Mesenchymal stem cell (in vitro differentiated cells and primary cell): ENCODE measurements around the gene ZBTB37. TPM values are rescaled to one million over a fixed set of nuclear protein-coding genes. Genes with fewer than 3 reads are reported as not detected.

ENCODE experiments used
- DNase-seq: peaks from one replicate; pipeline ENCODE4 v3.0.0-alpha.2; 2013
- H2AFZ ChIP-seq: one replicate; pipeline ENCODE4 v1.6.1; 2013; ENCODE audit warnings: low read depth, mild to moderate bottlenecking, control low read depth, inconsistent platforms, low read length, moderate library complexity
- H2AK5ac ChIP-seq: 2 replicates; pipeline ENCODE4 v1.6.1; 2013; ENCODE audit warnings: low read length, moderate library complexity, mild to moderate bottlenecking, inconsistent platforms; ENCODE audit not compliant: severe bottlenecking
- H2BK120ac ChIP-seq: one replicate; pipeline ENCODE4 v1.6.1; 2013; ENCODE audit warnings: low read depth, mild to moderate bottlenecking, inconsistent platforms, low read length, moderate library complexity
- H2BK12ac ChIP-seq, 2 experiments: one replicate each; pipeline ENCODE4 v1.6.1; 2013; ENCODE audit warnings: inconsistent platforms in 2 of 2, low read length in 2 of 2, mild to moderate bottlenecking in 2 of 2, moderate library complexity in 2 of 2, control low read depth in 1 of 2
- H2BK15ac ChIP-seq: one replicate; pipeline ENCODE4 v1.6.1; 2013; ENCODE audit warnings: mild to moderate bottlenecking, low read depth, inconsistent platforms; ENCODE audit not compliant: poor library complexity, severe bottlenecking
- H2BK5ac ChIP-seq: 2 replicates; pipeline ENCODE4 v1.6.1; 2013; ENCODE audit warnings: low read depth, mild to moderate bottlenecking, low read length, control low read depth, inconsistent platforms; ENCODE audit not compliant: poor library complexity, severe bottlenecking
- H3K14ac ChIP-seq, 2 experiments: one replicate each; pipeline ENCODE4 v1.6.1; 2013; ENCODE audit warnings: inconsistent platforms in 2 of 2, low read length in 2 of 2, control low read depth in 1 of 2, mild to moderate bottlenecking in 1 of 2, moderate library complexity in 1 of 2
- H3K18ac ChIP-seq, 2 experiments: one replicate each; pipeline ENCODE4 v1.6.1; 2013; ENCODE audit warnings: inconsistent platforms in 2 of 2, low read length in 2 of 2, control low read depth in 1 of 2, low read depth in 1 of 2, mild to moderate bottlenecking in 1 of 2
- H3K23ac ChIP-seq, 2 experiments: one replicate each; pipeline ENCODE4 v1.6.1; 2013; ENCODE audit warnings: inconsistent platforms in 2 of 2, low read length in 2 of 2, mild to moderate bottlenecking in 2 of 2, moderate library complexity in 2 of 2, control low read depth in 1 of 2
- H3K27ac ChIP-seq: 2 replicates; pipeline ENCODE4 v1.5.1; 2013; ENCODE audit warnings: mild to moderate bottlenecking, moderate library complexity, low read length, control low read depth, inconsistent platforms; ENCODE audit not compliant: poor library complexity, severe bottlenecking
- H3K27me3 ChIP-seq, 2 experiments: 2 replicates each; pipeline versions ENCODE4 v1.6.1 to v1.7.0; 2013; ENCODE audit warnings: low read length in 2 of 2, mild to moderate bottlenecking in 2 of 2, moderate library complexity in 2 of 2, control low read depth in 1 of 2, inconsistent platforms in 1 of 2; ENCODE audit not compliant: control insufficient read depth in 1 of 2, insufficient read depth in 1 of 2
- H3K36me3 ChIP-seq, 2 experiments: 2 replicates each; pipeline versions ENCODE4 v1.6.1 to v1.7.0; 2013; ENCODE audit warnings: low read length in 2 of 2, control low read depth in 1 of 2, inconsistent platforms in 1 of 2, low read depth in 1 of 2, mild to moderate bottlenecking in 1 of 2; ENCODE audit not compliant: insufficient read depth in 2 of 2, control insufficient read depth in 1 of 2
- H3K4ac ChIP-seq, 2 experiments: one replicate each; pipeline ENCODE4 v1.6.1; 2013; ENCODE audit warnings: inconsistent platforms in 2 of 2, low read length in 2 of 2, mild to moderate bottlenecking in 2 of 2, moderate library complexity in 2 of 2, control low read depth in 1 of 2, low read depth in 1 of 2
- H3K4me1 ChIP-seq: 2 replicates; pipeline ENCODE4 v1.6.1; 2013; ENCODE audit warnings: low read depth, low read length, control low read depth; ENCODE audit not compliant: control insufficient read depth, insufficient read depth
- H3K4me2 ChIP-seq: 2 replicates; pipeline ENCODE4 v1.6.1; 2013; ENCODE audit warnings: low read length, mild to moderate bottlenecking, inconsistent platforms; ENCODE audit not compliant: poor library complexity, severe bottlenecking
- H3K4me3 ChIP-seq, 2 experiments: 2 replicates each; pipeline versions ENCODE4 v1.5.1 to v1.7.0; 2013; ENCODE audit warnings: low read length in 2 of 2, mild to moderate bottlenecking in 2 of 2, control low read depth in 1 of 2, low read depth in 1 of 2; ENCODE audit not compliant: insufficient read depth in 1 of 2
- H3K79me1 ChIP-seq: replicated peaks from 2 replicates; pipeline ENCODE4 v1.6.1; 2013; ENCODE audit warnings: mild to moderate bottlenecking, control low read depth, low read length, inconsistent platforms; ENCODE audit not compliant: poor library complexity, severe bottlenecking
- H3K9ac ChIP-seq: 2 replicates; pipeline ENCODE4 v1.7.0; 2013; ENCODE audit warnings: mild to moderate bottlenecking, low read length, moderate library complexity
- H3K9me3 ChIP-seq: 2 replicates; pipeline ENCODE4 v1.7.0; 2013; ENCODE audit warnings: mild to moderate bottlenecking, low read length; ENCODE audit not compliant: control insufficient read depth
- H4K8ac ChIP-seq: one replicate; pipeline ENCODE4 v1.6.1; 2013; ENCODE audit warnings: inconsistent platforms, mild to moderate bottlenecking, low read length, moderate library complexity
- H4K91ac ChIP-seq: one replicate; pipeline ENCODE4 v1.6.1; 2013; ENCODE audit warnings: mild to moderate bottlenecking, low read length, inconsistent platforms
- WGBS: methylation state at CpG from one replicate; pipeline ENCODE4 v1.1.7; 2013; ENCODE audit warnings: mixed read lengths; 5-methylcytosine and 5-hydroxymethylcytosine counted together
- polyA plus RNA-seq, 2 experiments: library from polyadenylated mRNA; stranded (reverse); fragments of 200-250 nt; gene quantifications; one replicate each; pipeline ENCODE4 v1.2.3, GENCODE V29; 2013

ZBTB37 gene
- polyA plus RNA-seq (2013, experiment 1 of 2): 1.6 TPM
- 1.5 TPM for polyA plus RNA-seq (2013, experiment 2 of 2)

DNA sequence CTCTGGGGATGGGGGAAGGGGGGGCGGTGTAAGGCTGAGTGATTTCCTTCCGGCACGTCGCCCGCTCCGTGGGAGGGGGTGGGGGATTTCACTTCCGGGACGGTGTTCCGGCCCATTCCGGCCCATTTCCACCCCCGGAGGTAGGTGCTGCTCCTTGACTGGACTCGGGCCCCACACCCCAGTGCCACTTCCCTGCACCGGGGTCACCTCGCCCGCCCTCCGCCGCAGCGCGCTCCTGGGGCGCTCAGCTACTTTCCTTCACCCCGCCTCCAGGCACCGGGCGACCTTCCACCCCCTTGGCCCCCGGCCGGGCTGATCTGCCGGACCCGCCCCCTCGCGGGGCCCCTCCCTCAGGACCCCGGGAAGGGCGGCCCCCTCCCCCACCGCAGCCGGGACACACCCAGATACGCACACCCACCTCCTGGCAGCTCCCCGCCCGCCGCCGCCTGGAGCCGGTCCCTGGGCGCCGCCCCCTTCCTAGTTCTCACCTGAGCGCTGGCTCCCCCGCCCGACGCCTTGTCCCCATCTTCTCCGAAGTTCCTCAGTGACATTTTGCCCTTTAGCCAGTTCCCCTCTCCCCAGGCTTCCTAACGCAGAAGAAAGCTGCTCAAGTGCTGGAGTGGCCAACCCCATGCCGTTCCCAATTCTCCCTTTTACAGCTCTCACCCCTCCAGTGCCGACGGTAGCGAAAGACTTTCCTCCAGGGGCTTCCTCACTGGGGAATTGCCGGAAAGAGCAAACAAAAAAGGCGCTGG, at the start of gene ZBTB37:
Gene ZBTB37, plus strand, starts transcription at position 115 of the 755 bp plus-strand sequence. CDS start 1,846 bp downstream, outside the sequence.
- H2BK15ac ChIP-seq: peak within 1 kb of the TSS; percentile 86
- under 1% methylated on average over 44 of the region's 53 CpGs for WGBS
- peak; percentile 47 for DNase-seq
- peak within 1 kb of the TSS; percentile 98 to 100 for H3K18ac ChIP-seq
- H2BK12ac ChIP-seq: peak within 1 kb of the TSS; percentile 18 to 89
- peak within 1 kb of the TSS; percentile 92 for H3K9ac ChIP-seq
- peak within 1 kb of the TSS in 1 of 2 experiments; percentile 99 for H3K14ac ChIP-seq
- H2BK120ac ChIP-seq: peak within 1 kb of the TSS; percentile 92
- H3K4me1 ChIP-seq: no peaks in the 10 kb centered on the region
- peak within 1 kb of the TSS; percentile 77 for H2AFZ ChIP-seq
- H3K36me3 ChIP-seq: peaks cover 12 to 60% of the 10 kb centered on the region in 2 experiments
- H3K27me3 ChIP-seq: no peaks in the 10 kb centered on the region
- peak within 1 kb of the TSS in 1 of 2 experiments; percentile 27 for H3K23ac ChIP-seq
- peak within 1 kb of the TSS; percentile 93 for H2BK5ac ChIP-seq
- peak within 1 kb of the TSS; percentile 94 for H4K8ac ChIP-seq
- peak within 1 kb of the TSS; percentile 91 to 97 for H3K4ac ChIP-seq
- H4K91ac ChIP-seq: peak within 1 kb of the TSS; percentile 96
- H3K4me2 ChIP-seq: peak within 1 kb of the TSS; percentile 81
- H3K9me3 ChIP-seq: no peaks in the 10 kb centered on the region
- H3K4me3 ChIP-seq: peak within 1 kb of the TSS; percentile 82 to 91
- peak within 1 kb of the TSS; percentile 81 for H3K27ac ChIP-seq
- peaks cover 21% of the 10 kb centered on the region for H3K79me1 ChIP-seq
- peak within 1 kb of the TSS; percentile 72 for H2AK5ac ChIP-seq

DNA sequence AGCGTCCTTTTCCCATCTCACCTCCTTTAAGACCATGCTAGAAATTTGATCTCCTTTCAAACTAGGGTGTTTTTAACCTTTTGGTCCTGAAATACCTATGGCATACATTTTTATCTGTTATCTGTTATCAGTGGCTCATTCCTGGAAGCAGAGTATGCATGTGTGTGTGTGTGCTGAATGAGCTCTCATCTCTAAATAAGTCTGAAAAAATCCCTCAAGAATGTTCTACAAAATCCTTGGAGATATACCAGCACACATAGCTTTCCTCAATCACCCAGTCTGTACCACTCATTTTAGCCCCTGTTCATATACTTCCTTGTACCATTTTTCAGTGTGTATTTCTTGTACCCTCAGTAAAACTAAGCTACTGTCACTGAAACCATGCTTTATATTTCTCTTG, 49.7 kb upstream of the ZBTB37 start:
- Histone ChIP-seq H3K27me3 (no peaks in the 10 kb centered on the region), H3K4me2 (no peak overlapping the region)

DNA sequence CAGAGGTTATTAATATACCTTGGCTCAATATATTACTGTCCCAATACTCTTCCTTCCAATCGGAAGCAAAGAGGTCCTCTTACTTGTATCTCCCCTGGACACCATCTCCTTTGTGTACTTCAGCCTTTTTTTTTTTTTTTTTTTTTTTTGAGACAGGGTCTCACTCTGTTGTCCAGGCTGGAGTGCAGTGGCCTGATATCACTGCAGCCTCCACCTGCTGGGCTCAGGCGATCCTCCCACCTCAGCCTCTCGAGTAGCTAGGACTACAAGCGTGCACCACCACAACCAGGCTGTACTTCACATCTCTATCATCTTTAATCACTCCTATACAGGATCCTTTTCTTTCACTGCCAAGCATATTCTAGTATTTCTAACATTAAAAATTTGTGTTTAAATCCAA, 46.5 kb upstream of the ZBTB37 start:
- Histone ChIP-seq H2BK15ac (no peak overlapping the region), H3K4me2 (no peak overlapping the region), H2BK120ac (no peak overlapping the region), H3K4ac (no peak overlapping the region), H3K4me3 (no peak overlapping the region), H2AFZ (no peak overlapping the region), H2AK5ac (no peak overlapping the region), H3K9me3 (no peaks in the 10 kb centered on the region), H2BK5ac (no peak overlapping the region), H2BK12ac (no peak overlapping the region), H3K23ac (no peak overlapping the region), H3K27ac (no peak overlapping the region), H3K18ac (no peak overlapping the region), H3K36me3 (peaks cover 0 to 15% of the 10 kb centered on the region in 2 experiments), H3K9ac (no peak overlapping the region), H4K8ac (no peak overlapping the region), H3K79me1 (peaks cover 8% of the 10 kb centered on the region), H4K91ac (no peak overlapping the region), H3K14ac (no peak overlapping the region), H3K27me3 (no peaks in the 10 kb centered on the region), H3K4me1 (peaks cover 2% of the 10 kb centered on the region)
- WGBS: 93% methylated on average over 4 of the region's 4 CpGs
- no peak for DNase-seq

More for the DNA sequence above, 49.7 kb upstream of the ZBTB37 start:
- H3K9me3 ChIP-seq: no peaks in the 10 kb centered on the region
- no peak overlapping the region for H3K9ac ChIP-seq
- no peak overlapping the region for H3K4ac ChIP-seq
- peaks cover 0 to 15% of the 10 kb centered on the region in 2 experiments for H3K36me3 ChIP-seq
- H3K79me1 ChIP-seq: peaks cover 3% of the 10 kb centered on the region
- DNase-seq: no peak
- no peak overlapping the region for H4K8ac ChIP-seq
- H3K18ac ChIP-seq: no peak overlapping the region
- H2BK5ac ChIP-seq: no peak overlapping the region
- no peak overlapping the region for H2BK12ac ChIP-seq
- no peak overlapping the region for H3K4me3 ChIP-seq
- no peak overlapping the region for H3K27ac ChIP-seq
- no peak overlapping the region for H3K23ac ChIP-seq
- no peaks in the 10 kb centered on the region for H3K4me1 ChIP-seq
- H3K14ac ChIP-seq: no peak overlapping the region
- no peak overlapping the region for H2BK15ac ChIP-seq
- H2AFZ ChIP-seq: no peak overlapping the region
- H2AK5ac ChIP-seq: no peak overlapping the region
- 100% methylated on average over 1 of the region's 1 CpG for WGBS
- H4K91ac ChIP-seq: no peak overlapping the region
- H2BK120ac ChIP-seq: no peak overlapping the region

DNA sequence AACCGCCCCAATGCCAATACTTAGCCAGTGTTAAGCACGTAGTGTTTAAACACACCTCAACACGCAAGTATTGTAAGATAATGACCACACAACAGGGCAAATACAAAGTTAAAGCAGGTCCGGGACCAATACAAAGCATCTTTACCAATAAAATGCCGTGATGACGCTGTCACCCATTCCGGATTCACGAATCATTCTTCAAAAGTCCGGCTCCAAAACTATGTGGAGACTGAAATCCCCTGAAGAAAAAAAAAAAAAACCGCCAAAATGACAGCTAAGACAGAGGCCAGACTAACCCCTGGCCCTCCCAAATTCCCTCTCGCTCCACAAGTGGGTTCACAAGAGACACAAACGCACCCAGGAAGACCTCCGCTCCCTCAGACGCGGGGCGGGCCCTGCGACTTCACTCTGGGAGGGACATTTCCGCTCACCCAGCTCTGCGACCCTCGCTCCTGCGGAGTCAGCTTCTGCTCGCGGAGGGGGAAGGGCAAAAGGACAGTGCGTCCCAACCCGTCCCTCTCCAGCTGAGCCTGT, 44.3 kb upstream of the ZBTB37 start:
- WGBS: under 1% methylated on average over 25 of the region's 25 CpGs
- peak overlapping the region; percentile 88 to 97 for H3K4me3 ChIP-seq

More for the DNA sequence above, 44.3 kb upstream of the ZBTB37 start:
- H2BK15ac ChIP-seq: no peak overlapping the region
- H2AK5ac ChIP-seq: no peak overlapping the region
- H3K4me2 ChIP-seq: peak overlapping the region; percentile 72
- H3K9ac ChIP-seq: peak overlapping the region; percentile 92
- H4K8ac ChIP-seq: no peak overlapping the region
- H3K23ac ChIP-seq: no peak overlapping the region
- peak overlapping the region; percentile 92 for H2AFZ ChIP-seq
- no peak overlapping the region for H2BK5ac ChIP-seq
- no peaks in the 10 kb centered on the region for H3K9me3 ChIP-seq
- no peak overlapping the region for H2BK120ac ChIP-seq
- no peak overlapping the region for H2BK12ac ChIP-seq
- H3K4me1 ChIP-seq: peaks cover 2% of the 10 kb centered on the region
- peak overlapping the region; percentile 15 for H3K27ac ChIP-seq
- no peak for DNase-seq
- H3K36me3 ChIP-seq: peaks cover 0 to 7% of the 10 kb centered on the region in 2 experiments
- H3K18ac ChIP-seq: peak overlapping the region; percentile 37 to 83
- no peak overlapping the region for H3K14ac ChIP-seq
- H4K91ac ChIP-seq: peak overlapping the region; percentile 11
- no peaks in the 10 kb centered on the region for H3K27me3 ChIP-seq
- H3K4ac ChIP-seq: peak overlapping the region in 1 of 2 experiments; percentile 85
- peaks cover 7% of the 10 kb centered on the region for H3K79me1 ChIP-seq
